RWPE1 (cell line): ENCODE measurements around the gene CDX2.

ENCODE experiments used
- CTCF ChIA-PET: fragments of 350-600 bp; sonication (Branson Sonifier 250); formaldehyde crosslinking; extraction: SDS; loops from one replicate; lab custom pipeline; 2021; lab: Yijun Ruan, JAX
- POLR2A ChIA-PET: fragments of 400-600 bp; formaldehyde crosslinking; extraction: SDS; loops from one replicate; lab custom pipeline; 2020; ENCODE audit warnings: antibody characterized with exemption; ENCODE audit not compliant: low non-redundant PET; lab: Yijun Ruan, JAX
- DNase-seq: peaks from one replicate; pipeline ENCODE4 v3.0.0; 2012; ENCODE audit warnings: low spot score
- H3K27ac ChIP-seq: fragments of 450-650 bp; 2 replicates; pipeline ENCODE4 v1.5.1; 2017
- CTCF ChIP-seq: fragments of 450-650 bp; conservative IDR thresholded peaks from 2 replicates; pipeline ENCODE4 v1.5.1; 2017; ENCODE audit warnings: low read depth, mild to moderate bottlenecking

Gene CDX2

GRCh38 chr13:27962128-27962841 lies 6.8 kb downstream of the CDX2 start:
- no peak for DNase-seq
- POLR2A ChIA-PET = no interaction called here
- CTCF ChIA-PET = interaction anchor here (0.6 kb wide), 2 partner anchors 26 to 535 kb away, joined by 3 to 4 read pairs; partner anchors contain the start of gene URAD
- TF ChIP-seq CTCF = no peak
- no peak overlapping the region for H3K27ac ChIP-seq

DNA sequence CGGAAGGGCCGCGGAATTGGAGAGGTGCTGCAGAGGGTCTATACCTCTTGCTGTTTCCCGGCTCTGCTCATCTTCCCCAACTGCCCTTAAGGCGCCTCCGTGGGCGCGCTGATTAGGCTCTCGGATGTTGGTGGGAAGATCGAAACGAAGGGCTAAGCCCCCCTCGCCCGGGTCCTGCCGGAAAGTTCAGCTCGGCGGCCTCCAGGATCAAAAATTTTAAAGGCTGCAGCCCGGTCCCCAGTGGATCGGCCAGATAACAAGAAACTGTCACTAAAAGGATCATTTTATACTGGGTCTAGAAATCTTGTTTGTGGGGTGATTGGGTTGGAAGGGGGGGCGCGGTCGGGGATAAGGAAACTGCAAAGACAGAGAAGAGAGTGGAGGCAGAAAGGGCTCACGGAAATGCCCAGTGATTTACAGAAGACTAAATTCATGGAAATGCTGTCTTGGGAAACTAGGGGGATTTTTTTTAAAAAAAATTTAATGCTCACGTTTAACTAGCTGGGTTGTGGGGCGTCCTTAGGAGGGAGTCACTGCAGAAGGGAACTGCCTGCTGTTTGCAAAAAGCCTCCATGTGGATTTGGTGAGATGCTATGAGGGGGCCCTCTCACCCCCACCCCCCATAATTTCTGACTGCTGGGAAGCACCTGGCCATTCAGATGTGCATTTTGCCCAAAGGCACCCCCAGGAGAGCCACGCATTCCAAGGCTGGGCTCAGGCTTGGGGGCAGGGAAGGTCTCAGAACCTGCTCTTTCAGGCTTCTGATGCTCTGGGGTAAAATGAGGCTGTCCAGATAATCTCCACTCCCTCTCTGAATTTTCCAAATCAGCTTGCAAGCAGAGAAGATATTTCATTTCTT lies 7.7 kb downstream of the CDX2 start:
- ChIA-PET CTCF (interaction anchor here (0.5 to 0.9 kb wide), 4 partner anchors 7 to 327 kb away, joined by 4 read pairs; partner anchors contain the start of genes CDX2 and URAD), POLR2A (no interaction called here)
- H3K27ac ChIP-seq = no peak overlapping the region
- TF ChIP-seq CTCF = no peak
- DNase-seq = no peak

DNA sequence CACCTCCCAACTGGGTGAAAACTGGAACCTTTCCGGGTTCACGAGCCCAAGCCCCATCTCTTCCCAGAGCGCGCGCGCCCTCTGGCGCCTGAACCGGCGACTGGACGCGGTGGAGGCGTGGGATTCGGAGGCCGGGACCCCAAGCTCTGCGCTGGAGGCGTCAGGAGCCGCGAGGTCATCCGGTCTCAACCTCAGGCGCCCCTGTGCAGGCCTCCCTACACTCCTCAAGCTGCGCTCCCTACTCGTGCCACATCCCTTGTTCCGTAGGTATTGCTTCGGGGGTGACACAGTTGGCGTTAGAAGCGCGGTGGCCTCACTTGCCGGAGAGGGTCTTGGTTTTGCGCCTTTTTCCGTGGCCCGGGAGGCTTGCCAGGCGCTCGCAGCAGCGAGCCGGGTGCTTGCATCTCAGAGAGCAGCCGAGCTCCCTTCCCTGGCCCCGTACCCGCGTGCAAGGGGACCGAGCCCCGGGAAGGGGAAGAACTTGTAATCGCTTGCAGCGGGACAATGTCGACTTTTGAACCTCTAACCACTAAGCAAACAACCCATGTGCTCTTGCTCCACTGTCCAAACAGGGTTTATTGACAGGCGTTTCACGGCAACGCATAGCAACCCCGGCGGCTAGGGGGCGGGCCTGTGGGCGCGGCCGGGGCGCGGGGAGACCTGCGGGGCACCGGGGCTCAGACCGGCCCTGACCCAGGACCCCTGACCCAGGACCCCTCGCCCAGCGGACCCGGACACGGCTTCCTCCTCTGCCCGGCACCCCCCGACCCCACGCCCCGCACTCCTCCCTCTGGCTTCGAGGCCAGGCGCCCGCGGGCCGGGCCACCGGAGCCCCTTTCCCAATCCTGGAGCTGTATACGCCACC lies 8.5 kb downstream of the CDX2 start:
- ChIA-PET POLR2A (no interaction called here), CTCF (interaction anchor here (0.5 to 1.1 kb wide), 5 partner anchors 8 to 1410 kb away, joined by 3 to 5 read pairs (median 4); partner anchors contain the start of gene CDX2)
- H3K27ac ChIP-seq = no peak overlapping the region
- DNase-seq = peak; percentile 36
- TF ChIP-seq CTCF = peak; percentile 25; the same call in 1 of the 2 replicates

DNA sequence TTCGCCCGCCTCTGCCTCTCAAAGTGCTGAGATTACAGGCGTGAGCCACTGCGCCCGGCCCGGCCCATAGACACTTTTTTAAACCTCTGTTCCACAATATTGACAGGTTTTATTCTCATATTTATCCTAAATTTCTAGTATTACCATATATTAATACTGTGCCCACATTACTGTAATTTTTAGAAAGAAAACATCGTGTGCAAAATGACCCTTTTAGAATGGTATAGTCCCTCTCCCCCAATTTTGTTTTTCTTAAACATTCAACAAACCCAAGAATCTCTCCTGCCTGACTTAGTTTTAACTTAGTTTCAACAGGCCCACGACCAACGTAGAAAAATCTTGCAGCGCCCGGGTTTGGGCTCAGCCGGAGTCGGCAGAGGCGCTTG lies 9.1 kb downstream of the CDX2 start:
- CTCF ChIA-PET = interaction anchor here (0.5 to 1.1 kb wide), 4 partner anchors 130 to 1411 kb away, joined by 3 to 5 read pairs (median 4); no protein-coding TSS in a partner anchor
- DNase-seq = no peak
- no peak overlapping the region for H3K27ac ChIP-seq
- POLR2A ChIA-PET = no interaction called here
- no peak for TF ChIP-seq CTCF

DNA sequence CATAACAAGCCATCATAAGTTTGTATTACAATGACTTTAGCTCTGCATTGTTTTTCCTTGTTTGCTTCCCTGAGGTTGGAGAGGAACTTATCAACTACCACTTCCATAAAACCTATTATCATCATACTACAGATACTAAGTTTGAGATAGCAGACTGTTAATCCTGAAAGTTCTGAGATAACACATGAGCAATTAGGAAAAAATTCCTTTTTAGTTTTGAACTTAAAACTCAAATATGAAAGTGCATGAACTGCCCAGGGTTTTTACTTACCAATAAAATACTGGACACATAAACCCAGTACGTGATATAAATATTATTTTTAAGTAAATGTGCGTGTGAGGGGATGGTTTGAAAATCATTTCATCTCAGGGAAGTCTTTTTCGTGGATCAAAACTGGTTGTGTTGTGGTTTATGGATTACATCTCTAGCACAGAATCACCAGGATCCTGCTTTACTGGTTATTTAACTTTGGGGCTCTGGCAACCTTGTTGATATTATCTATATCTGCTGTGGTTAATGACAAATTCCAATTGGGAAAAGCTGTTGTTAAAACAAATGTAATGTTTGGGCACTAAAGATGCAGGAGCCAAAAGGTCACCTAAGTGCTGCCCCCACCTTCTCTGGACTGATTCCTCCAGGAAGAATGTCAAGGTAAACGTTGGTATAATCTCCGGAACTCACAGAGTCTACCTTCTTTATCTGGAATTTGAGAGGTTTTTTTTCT lies 12.4 kb downstream of the CDX2 start:
- no peak overlapping the region for H3K27ac ChIP-seq
- CTCF ChIA-PET = interaction anchor here (0.6 kb wide), 1 partner anchor 130 kb away, joined by 3 read pairs; no protein-coding TSS in a partner anchor
- no peak for DNase-seq
- POLR2A ChIA-PET = no interaction called here
- no peak for TF ChIP-seq CTCF
